ENCODE data around the gene CERS4. TPM values are rescaled to one million over a fixed set of nuclear protein-coding genes. Genes with fewer than 3 reads are reported as not detected.

CERS4 gene
- total and polyA plus RNA-seq, 2 of the 8 experiments (the other 6 are each of a cell fraction or from before 2014, with no cell fraction given) = 88.2 to 179 TPM

DNA sequence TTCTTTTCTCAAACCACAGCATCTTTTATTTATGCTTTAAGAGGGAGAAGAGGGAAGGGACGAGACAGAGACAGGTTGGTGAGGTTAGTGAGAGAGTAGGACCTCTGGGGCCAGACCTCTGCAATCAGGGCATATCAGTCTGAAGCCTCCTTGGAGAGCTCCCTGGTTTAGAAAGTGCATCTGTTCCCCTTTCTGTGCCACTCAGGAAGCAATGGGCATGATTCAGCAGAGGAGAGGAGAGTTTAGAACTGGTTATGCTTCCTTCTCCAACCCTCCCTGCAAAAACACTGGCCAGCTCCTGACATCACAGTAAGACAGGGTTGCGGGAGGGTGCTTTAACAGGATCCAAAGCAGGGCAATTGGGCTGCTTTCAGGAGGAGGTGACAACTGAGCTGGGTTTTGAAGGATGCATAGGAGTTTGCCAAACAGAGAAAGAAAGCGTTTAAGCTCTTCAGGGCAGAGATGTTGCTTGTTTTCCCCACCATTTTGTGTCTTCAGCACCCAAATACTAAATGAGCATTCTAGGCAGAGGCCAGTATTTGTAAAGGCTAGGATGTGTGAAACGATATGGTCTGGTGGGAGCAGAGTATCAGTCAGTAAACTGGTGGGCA, 33.1 kb downstream of the CERS4 start (continued):
- TF ChIP-seq, protein P1, sequence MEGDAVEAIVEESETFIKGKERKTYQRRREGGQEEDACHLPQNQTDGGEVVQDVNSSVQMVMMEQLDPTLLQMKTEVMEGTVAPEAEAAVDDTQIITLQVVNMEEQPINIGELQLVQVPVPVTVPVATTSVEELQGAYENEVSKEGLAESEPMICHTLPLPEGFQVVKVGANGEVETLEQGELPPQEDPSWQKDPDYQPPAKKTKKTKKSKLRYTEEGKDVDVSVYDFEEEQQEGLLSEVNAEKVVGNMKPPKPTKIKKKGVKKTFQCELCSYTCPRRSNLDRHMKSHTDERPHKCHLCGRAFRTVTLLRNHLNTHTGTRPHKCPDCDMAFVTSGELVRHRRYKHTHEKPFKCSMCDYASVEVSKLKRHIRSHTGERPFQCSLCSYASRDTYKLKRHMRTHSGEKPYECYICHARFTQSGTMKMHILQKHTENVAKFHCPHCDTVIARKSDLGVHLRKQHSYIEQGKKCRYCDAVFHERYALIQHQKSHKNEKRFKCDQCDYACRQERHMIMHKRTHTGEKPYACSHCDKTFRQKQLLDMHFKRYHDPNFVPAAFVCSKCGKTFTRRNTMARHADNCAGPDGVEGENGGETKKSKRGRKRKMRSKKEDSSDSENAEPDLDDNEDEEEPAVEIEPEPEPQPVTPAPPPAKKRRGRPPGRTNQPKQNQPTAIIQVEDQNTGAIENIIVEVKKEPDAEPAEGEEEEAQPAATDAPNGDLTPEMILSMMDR (IDR thresholded peaks at IDR 0.05; ENCODE audit: control extremely low read depth in 1 of 3, insufficient read depth in 1 of 3, low read depth in 1 of 3, low read length in 3 of 3) = no peak
- no peak for TF ChIP-seq CEBPB (IDR thresholded peaks at IDR 0.05; ENCODE audit: low read depth, low read length)
